HPDE6-E6E7 (cell line): ENCODE data around the gene CIB4.

Source experiments
- DNase-seq: peaks from one replicate; pipeline ENCODE4 v3.0.0; 2011; ENCODE audit warnings: missing footprints; ENCODE audit errors: extremely low spot score

Gene CIB4

GRCh38 chr2:26621469-26622199 is 19.5 kb downstream of the CIB4 start:
- DNase-seq = no peak

DNA sequence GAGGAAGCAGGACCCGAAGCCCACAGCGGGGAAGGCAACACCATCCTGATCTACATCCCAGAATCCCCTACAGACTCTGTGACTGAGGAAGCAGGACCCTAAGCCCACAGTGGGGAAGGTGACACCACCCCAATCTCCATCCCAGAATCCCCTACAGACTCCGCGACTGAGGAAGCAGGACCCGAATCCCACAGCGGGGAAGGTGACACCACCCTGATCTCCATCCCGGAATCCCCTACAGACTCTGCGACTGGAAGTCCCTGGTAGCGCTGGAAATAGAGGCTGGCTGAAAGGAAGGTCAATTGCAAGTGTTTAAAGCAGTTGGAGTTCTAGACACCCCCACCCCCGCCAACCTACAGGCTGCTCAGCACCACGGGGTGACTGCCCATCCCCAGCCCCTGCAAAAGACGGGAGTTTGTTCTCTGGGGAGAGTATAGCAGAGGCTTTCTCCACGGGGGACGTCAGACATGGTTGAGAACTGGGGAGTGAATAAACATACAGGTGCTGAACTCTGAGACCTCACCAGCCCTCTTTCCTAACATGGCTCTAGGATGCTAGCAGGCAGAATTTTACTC is 21.0 kb downstream of the CIB4 start:
- no peak for DNase-seq

DNA sequence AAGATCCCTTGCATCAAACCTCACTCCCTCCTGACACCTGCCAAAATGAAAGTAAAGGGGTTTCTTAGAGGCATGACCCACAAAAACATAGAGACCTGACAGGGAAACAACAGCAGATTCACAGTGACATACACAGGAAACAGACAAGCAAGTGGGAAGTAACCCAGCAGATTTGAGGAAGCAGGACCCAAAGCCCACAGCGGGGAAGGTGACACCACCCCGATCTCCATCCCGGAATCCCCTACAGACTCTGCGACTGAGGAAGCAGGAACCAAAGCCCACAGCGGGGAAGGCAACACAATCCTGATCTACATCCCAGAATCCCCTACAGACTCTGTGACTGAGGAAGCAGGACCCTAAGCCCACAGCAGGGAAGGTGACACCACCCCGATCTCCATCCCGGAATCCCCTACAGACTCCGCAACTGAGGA is 21.6 kb downstream of the CIB4 start:
- no peak for DNase-seq

GRCh38 chr2:26619096-26619495 is 22.1 kb downstream of the CIB4 start:
- DNase-seq = no peak

GRCh38 chr2:26618611-26619010 is 22.6 kb downstream of the CIB4 start:
- DNase-seq = no peak

- no peak for DNase-seq
These were observed 23.5 kb downstream of the CIB4 start for GRCh38 chr2:26617588-26618083.

- DNase-seq = no peak
These were observed 24.2 kb downstream of the CIB4 start for GRCh38 chr2:26616706-26617587.

DNA sequence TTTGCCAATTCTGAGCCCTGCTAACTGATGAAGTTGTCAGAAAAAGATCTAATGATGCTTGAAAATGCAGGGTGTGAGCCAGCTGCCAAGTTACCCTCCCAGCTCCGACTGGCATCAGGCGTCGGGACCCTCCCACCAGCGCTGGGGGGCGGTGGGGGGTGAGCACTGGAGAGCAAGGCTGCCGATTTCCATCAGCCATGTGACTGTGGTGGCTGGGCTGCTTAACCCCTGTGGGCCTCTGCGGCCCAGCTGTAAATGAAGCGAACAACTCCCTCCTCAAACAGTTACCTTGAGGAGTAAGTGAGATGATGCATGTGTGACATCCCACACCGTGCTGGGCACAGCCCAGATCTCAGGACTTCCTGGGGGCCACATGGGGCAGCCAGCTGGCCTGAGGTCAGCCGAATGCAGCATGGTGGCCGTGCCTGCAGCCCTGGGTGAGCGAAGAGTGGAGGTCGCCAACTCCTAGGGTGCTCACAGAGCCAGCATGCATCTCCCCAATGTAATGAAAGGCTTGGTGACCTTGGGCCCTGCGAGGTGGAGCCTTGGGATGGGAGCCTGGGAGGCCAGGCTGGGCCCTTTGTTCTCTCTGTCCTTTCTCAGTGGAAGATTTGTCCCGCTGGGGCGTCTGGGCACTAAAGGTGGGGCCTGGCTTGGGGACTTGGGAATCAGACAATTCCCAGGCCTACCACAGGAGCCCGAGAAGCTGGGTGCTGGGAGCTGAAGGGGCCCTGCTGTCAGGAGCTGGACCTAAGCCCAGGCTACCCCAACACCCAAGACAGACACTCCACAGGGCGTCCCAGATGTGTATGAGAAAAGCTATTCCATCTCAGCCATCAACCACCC is 25.1 kb downstream of the CIB4 start:
- no peak for DNase-seq

DNA sequence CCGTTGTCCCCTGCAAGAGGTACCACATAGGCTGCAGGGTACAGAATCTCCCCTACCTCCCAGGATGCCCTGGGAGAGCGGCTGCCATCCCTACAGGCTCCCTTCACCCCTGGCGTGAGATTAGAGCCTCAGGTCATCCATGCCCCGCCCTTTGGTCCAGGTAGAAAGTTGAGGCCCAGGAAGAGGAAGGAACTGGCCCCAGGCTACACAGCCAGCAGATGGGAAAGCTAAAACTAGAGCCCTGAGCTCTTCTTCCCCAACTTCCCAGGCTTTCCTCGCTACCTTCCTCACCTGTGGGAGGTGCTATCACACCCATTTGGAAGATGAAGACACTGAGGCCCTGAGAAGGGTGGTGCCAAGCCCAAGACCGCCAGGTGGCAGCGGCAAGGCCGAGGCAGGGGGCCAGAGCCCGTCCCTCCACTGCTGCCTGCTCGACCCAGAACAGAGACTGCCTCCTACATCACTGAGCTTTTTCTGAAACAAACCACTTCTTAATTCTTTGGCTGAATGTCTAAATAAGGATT is 25.8 kb downstream of the CIB4 start:
- no peak for DNase-seq

DNA sequence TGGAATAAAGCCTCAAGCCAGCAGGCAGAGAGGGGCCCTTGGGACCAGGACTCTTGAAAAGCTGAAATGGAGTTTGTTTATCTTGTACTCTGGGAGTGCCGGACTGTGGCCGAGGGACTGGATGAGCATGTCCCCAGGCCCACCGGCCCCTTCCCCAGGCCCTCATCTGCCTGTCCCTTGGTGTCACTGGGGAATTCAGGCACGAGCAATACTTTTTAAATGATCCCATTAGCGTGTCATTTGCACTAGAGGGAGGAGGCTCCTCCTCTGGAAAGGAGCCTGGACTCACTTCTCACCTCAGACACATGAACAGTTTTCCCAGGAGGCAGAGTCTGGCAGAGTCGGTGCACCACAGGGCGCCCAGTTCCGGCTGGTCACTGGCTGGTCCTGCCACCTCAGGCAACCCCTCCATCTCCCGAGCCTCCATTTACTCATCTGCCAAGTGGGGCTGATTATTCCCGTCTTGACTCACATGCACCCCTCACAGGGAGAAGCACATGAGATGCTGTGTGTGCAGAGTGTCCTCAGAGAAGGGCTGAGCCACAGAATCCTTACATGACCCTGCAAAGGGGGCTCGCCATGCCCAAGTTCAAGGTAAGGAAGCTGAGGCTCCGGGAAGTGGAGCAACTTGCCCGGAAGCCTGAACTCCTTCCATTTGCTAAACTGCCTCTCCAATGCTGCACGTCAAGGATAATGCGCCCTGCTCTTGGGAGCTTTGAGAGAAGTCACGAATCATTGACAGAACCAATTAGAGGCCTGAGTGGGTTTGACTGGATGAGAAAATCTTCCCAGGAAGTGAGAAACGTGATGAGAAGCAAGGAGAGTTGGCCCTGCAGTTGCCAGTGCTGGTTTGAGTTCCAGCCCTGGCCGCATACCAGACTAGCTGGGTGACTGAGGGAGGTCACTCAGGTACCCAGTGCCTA is 26.7 kb downstream of the CIB4 start:
- no peak for DNase-seq

- DNase-seq = no peak
These were observed 27.6 kb downstream of the CIB4 start for GRCh38 chr2:26613241-26614215.

DNA sequence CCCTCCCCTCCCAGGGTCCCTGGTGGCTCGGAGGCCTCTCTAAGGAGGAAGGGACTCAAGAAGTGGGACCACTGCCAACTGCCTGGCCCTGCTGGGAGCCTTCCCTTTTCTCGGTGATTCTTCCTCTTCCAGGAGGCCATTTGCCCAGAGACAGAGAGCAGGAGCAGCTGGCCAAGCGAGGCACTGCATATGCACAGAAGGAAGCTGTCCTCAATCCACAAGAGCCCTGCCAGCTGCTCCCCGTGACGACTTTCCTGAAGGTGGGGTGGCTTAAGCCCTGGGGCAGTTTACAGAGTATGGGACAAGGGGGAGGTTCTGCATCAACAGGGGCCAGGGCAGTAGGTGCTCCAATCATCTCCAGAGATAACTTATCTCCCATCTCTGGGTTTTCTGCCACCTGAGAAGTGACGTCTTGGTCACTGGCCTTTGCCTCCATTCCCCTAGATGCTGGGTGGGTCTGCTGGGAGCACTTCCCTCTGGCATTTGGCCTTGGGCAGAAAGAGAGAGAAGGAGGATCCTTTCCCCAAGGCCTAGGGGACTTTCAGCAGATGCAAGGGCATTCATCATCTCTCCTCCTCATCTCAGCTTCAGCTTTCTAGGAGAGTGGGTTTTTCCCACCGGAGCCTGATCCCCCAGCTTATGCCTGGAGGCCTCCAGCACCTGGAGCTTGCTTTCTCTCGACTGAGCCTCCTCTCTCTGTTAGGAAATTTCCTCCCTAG is 28.5 kb downstream of the CIB4 start:
- no peak for DNase-seq

- no peak for DNase-seq
These were observed 29.1 kb downstream of the CIB4 start for GRCh38 chr2:26612034-26612433.

DNA sequence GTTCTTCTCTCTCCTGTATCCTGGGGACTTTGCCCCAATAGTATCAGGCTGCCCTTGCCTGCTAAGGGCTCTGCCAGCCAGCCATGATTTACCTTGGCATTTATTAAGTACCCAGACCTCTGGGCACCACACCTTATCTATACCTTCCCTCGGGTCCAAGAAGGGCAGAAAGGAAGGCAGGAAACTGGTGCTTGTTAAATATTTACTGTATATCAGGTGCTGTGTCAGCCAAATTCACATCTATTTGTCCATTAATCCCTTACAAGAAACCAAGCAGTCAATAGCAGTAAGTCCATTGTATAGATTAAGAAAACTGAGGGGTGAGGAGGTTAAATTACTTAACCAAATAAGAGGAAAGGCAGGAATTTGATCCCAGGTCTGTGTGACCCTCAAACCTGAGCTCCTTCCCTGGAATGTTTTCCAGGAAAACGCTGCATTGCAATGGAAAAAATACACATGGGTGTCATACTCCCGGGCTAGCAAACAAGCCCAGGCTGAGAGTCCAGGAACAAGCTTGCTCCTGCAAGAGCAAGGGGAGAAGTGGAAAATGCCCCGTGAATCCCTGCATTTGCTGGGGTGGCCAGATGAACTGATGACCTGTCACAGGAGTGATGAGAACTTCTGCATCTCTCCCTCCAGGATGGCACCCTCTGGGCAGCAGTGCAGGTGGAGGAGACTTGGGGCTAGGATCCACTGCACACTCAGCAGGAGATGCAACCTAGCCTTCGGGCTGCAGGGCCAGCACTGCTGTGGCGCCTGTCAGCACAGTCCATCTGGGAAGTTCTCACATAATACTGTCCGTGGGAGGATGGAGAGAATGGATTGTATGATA is 30.4 kb downstream of the CIB4 start:
- DNase-seq = no peak

GRCh38 chr2:26609839-26610277 is 31.3 kb downstream of the CIB4 start:
- DNase-seq = no peak

DNA sequence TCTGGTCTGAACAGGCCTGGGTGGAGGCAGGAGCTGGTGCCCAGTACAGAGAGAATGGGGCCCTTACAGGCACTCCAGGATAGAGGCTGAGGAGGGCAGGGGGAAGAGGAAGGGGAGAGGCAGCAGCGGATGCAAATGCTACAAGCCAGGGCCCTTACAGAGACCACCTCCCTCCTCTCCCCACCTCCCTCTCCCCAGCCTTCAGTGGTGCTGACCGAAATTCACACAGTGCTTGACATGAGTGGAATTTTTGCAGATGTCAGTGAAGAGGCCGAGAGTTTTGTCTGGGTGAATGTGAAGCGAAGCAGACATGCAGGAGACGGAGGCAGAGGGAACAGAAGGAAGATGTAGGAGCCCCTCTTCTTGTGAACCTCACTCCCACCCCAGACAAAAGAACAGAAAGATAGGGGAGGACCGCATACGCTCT is 31.9 kb downstream of the CIB4 start:
- DNase-seq = no peak

GRCh38 chr2:26608557-26608956 is 32.6 kb downstream of the CIB4 start:
- DNase-seq = no peak
